Stimulated activated CD8-positive, alpha-beta memory T cell treated with anti-CD3 and anti-CD28 coated beads, Interleukin-15, amount 100 ng/mL, for 1 hour (primary cell): ENCODE results near the gene MAPT.
A peak's percentile ranks its signal among the peaks of the same experiment; 100 is the strongest.
"Not testable (repeated sequence)": the region's sequence is repeated elsewhere in the genome, so short reads cannot be mapped to it uniquely, and the experiment has no call there.

Source experiments
- DNase-seq: peaks from one replicate; pipeline ENCODE4 v3.0.0-alpha.2; 2020; ENCODE audit warnings: low read depth

MAPT gene

DNA sequence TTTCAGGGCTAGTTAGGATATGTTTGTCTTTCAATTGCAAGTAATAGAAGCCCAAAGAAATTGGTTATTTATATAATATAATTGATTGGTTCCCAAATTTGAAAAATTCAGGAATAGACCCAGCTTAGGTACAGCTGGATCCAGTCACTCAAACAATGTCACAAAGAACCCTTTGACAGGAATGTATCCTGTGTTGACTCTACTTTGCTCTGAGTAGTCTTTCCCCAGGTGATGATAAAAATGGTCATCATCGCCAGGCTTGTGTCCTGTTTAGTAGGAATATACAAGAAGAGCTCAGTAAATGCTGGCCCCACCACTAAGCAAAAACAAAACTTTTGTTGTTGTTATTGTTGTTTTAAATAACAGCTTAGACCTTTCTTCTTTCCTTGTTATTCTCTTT, 35.0 kb downstream of the MAPT start:
- no peak for DNase-seq

DNA sequence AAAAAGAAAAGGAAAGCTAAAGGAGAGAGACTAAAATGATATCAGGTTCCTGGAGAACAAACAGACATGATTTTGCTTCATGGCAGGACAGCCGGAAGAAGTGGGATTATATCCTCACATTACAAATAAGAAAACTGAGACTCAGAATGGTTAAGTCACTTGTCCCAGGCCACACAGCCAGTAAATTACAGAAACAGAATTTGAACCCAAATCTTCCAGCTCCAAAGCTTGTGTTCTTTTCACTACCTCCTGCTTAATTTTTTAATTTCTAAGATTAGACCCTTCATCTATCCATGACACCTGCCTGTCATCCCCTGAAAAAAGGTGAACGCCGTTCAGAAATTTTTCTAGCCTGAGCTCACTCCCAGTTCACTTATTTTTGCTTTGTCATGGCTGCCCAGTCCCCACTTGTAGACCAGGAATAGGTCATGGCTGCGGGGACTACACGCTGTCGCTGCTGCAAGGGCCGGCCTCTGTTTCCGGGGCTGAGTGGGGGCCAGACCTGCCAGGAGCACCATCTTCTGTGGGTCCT, 36.1 kb downstream of the MAPT start:
- DNase-seq = no peak

DNA sequence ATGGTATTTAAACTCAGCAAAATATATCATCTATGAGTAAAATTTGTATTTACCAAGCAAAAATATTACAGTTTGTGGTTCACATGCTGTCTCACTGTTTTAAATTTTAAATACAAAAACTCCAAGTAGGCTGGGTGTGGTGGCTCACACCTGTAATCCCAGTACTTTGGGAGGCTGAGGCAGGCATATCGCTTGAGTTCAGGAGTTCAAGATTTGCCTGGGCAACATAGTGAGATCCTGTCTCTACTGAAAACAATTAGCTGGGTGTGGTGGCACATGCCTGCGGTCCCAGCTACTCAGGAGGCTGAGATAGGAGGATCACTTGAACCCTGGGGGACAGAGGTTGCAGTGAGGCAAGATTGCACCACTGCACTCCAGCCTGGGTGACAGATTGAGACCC, 37.3 kb downstream of the MAPT start:
- DNase-seq = no peak

DNA sequence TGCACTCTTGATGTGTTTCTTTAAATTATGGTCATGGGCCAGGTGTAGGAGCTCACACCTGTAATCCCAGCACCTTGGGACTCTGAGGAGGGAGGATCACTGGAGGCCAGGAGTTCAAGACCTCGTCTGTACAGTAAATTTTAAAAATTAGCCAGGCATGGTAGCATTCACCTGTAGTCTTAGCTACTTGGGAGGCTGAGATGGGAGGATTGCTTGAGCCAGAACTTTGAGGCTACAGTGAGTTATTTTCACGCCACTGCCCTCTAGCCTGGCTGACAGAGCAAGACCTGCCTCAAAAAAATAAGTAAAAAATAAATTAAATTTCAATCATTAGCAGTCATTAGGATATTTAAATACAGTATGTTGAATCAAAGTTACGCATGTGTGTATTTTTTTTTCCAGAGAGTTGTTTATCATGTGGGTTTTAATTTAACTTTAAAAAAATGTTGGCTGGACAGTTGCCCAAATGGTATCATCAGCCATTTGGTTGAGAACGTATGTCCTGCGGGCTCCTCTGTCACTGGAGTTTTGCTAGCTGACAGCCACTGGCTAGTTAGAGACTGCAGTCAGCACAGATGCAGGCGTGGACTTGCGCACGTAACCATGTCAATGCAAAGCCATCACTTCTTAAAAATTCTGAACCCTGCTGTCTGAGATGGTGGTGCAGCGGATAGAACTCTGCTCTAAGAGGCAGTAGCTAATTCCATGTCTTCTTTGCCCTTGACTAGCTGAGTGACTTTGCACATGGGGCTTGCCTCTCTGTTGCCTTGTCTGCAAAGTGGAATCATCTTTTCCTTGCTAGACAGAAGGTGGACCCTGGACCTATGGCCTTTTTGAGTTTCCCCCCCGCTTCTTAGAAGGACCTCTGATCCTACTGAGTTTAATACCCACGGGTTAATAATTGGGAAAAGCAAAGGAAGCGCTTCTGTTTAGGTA, 40.0 kb downstream of the MAPT start:
- DNase-seq = no peak

DNA sequence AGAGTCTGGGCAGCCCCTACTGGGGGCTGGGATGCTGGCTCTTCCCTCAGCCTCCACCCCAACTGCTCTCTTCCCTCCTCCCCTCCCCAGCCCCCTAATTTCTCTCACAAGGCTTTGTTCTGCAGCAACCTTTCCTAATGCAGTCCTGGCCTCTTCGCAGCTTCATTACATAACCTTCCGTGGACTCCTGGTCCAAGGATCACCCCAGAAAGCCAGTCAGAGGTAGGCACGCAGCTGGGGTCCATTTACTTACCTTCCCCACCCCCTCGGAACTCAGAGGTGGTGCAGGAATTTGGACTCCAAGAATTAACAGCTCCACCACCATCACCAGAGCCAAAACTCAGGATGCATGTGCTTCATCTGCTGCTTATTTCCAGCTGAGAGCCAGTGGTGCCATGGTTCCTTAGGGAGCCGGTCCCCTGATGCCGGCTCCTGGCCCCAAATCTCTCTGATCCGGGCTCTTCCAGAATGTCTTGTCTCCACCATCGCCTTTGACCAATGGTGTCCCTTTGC, 40.9 kb downstream of the MAPT start:
- no peak for DNase-seq

DNA sequence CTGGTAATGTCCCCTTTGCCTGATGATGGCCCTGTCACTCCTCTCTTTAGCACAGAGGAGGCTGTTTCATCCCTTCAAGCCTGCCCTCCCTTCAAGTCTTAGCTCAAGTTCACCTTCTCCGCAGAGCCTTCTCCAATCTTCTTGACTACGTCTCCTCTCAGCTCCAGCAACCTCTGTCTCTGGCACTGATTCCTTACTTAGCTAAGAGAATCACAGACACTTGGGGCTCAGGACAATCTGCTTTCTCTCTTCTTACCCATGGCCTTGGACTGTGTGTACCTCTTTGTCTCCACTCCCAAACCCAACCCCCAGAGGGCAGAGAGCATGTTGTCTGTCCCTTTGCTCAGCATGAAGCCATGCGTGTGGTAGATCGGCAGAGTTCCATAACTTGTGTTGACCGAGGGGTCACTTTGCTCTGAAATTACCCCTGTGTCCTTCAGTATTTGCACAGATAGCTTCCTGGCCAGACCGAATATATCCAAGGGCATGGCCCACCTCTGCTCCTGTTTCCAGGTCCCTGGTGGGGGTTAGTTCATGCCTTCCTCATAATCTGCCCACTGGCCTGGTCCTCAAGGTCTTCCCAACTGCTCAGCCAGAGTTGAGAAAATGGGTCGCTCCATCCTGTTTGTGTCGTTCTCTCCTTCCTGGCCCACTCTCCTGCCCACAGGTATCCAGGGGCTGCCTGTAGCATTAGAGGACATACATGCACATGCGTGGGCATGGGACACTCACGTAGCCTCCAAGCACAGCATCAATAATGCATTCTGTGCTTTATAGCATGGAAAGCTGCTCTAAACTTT, 41.6 kb downstream of the MAPT start:
- no peak for DNase-seq

DNA sequence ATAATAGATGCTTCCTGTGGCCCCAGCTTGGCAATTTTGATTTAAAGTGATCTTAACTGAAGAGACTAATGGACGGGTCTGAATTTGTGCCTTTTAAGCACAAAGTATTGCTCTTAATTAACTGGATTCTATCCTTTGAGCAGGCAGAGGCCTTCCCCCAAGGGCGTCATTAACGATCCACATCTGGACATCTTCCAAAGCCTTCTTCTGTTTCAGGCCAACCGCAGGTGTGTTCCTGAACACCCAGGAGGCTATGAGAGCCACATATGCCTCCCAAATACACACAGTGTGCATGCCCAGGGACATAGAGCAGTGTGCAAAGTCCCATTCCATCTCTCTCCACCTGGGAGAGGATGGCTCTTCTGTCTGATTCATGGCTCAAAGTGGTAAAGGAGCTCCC, 42.3 kb downstream of the MAPT start:
- no peak for DNase-seq

DNA sequence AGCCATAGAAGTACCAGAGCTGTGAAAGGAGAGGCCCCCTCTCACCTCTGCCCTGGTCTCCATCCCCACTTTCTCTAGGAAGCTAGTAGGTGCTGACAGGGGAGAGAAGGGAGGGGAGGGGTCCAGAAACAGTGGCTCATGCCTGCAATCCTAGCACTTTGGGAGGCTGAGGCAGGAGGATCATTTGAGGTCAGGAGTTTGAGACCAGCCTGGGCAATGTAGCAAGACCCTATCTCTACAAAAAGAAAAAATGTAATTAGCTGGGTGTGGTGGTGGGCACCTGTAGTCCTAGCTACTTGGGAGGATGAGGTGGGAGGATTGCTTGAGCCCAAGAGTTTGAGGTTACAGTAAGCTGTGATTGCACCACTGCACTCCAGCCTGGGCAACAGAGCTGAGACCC, 42.8 kb downstream of the MAPT start:
- not testable (repeated sequence) for DNase-seq

DNA sequence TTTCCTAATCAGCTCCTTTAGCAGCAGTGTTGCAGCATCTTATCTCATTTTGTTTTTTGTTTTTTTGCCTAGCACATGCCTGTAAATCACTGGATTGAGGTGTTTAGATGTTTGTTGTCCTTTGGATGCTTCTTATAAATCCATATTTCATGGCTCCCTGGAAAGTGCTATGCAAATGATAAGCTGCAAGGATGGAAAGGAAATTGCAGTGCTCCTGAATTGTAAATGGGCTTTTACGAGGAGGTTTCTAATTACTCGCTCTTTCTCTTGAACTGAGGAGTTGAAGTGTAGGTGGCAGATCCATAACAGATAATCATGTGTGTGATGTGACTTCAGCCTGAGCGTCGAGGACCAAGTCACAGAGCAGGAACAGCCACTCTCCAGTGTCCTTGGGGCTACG, 45.0 kb downstream of the MAPT start:
- DNase-seq = no peak

DNA sequence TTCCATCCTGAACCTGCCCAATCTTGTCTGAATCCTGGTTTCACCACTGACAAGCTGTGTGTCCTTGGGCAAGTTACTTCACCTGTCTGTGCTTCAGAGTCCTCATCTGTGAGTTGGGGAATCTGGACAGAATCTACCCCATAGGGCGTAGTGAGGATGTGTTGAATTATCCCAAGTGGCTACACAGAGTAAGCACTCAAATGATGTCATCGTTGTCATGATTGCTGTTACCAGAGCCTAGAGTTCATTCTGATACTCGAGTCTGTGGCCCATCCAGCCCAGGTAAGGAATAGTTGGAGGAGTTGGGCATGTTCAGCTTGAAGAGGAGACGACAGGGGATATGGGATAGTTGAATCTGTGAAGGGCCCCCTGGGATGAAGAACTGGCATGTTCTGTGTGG, 45.9 kb downstream of the MAPT start:
- DNase-seq = no peak

DNA sequence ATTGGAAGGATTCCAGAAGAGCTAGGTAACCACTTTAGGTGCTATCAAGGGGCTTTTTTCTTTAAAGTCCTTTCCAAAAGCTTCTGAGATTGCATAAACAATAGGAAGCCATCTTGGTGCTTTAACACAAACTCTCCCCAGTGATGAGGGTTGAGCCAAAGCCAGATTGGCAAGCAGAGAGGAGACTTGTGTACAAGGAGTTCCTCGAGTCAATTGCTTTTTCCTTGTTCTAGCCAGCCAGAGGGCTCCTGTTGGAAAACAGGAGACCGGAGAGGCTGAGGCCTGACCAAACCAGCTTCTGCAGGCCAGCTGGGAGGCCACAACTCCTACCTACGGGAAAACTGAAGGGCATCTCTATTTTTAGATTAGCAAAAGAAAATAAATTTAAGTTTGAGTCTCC, 46.5 kb downstream of the MAPT start:
- DNase-seq = no peak

DNA sequence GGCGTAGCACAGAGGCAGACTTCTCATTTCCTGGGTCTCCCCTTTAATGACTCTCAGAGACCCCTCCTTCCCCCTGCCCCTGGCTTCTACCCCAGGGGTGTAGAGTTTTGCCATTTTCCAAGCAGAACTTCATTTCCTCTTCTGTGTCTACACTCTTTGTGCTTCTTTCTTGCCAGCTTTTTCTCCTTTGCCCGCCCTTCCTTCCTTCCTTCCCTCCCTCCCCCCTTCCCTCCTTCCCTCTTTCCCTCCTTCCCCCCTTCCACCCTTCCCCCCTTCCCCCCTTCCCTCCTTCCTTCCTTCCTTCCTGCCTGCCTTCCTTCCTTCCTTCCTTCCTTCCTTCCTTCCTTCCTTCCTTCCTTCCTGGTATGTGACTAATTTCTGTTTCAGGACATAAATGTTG, 47.0 kb downstream of the MAPT start:
- no peak for DNase-seq

DNA sequence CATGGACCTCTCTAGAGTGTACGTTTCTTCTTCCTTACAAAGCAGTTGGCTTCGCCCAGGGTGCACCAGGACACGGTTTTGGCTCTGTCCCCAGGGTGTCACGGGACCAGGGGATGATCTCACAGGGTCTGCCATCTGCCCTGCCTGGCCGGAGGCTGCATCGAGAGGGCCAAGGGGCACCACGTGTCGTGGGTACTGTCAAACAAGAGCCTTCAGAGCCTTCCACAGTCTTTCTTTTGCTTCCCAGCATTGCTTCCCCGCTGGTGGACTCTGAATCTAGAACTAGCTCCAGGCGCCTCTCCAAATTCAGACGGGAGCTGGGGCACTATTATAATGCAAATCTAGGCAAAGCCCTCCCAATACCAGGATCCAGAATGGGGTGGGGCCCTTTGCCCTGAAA, 47.9 kb downstream of the MAPT start:
- no peak for DNase-seq

DNA sequence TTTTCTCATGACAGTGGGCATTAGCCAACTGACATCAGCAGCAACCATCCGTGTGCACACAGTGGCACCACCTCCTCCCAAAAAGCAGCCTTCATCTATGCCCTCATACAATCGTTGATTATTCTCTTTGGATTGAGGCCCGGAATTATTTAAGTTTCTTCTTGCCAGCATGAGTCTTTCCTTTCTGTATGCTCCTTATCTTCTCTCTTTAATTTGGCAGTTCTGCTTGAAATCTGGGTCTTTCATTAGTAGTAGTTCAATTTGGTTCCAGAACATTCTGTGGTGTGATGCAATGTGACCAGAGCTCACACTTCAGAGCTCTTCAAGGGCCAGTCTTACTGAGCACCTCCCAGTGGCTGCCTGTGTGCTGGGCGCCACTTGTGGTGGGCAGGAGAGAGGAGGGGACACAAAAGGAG, 52.5 kb downstream of the MAPT start:
- DNase-seq = no peak

DNA sequence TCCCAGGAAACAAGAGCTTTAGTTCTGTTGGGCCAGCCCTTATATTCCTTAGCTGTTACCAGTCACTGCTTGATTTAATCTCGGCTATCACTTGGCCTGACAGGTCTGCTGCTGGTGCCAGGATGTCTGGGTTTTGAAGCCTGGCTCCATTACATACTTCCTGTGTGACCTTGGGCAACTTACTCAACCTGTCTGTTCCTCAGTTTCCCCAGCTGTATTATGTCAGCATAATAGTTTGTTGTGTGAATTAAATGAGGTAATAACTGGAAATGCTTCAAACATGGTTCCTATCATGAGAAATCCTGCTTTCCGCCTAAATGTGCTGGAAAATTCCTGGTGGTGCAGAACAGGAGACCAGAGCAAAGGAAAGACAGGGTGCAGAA, 54.1 kb downstream of the MAPT start:
- no peak for DNase-seq

DNA sequence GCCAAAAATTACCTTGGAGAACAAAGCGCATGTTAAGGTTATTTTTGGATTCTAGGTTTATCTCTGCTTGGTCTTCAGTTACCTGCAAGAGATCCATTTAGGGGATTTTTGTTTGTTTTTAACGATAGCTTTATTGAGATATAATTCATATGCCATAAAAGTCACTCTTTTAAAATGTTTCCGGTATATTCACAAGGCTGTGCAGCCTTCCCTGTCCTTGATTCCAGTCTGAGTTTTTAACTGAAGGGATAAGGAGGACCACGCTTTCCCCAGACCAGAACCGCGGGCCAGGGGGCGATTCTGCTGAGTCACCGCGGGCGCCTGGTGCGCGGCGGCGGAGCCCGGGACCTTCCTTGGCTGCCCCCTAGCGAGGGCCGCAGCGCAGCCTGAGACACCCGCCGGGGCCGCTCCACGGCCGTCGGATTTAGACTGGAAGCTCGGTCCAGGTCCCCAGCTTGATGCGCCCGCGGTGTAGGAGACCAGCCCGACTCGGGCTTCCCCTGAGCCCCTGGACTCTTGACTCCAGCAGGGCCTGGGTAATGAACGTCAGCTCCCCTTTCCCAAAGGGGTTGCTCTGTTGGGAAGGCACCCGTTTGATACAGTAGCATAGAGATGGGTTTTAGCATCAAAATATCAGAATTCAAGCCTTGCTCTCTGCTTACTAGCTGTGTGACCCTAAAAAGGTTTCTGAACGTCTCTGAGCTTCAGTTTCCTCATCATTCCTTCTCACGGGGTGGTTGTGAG, 54.7 kb downstream of the MAPT start:
- peak; percentile 20 for DNase-seq

DNA sequence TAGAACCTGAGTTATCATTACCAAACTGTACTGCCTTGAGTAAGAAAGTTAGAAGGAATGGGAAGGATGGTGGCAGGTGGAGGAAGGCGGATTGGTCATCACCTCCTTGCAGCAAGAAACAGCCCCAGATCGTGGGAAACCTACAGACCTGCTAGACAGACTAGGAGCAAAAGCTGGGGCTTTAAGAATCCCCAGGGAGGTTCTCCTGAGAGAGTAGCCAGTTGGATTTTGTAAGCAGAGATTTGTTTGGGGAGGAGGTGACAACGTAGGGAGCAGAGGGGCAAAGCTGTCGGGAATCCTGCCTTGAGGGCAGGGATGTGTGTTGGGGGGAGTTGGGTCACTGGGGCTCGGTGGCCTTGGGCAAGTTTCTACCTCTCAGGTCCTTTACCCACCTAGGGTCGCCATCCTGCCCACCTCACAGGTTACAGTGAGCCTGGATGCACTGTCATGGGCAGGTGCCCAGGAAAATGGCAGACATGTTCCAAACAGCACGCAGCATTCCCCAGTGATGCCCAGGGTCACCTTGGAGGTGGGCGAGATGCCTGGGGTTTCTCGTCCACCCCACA, 55.5 kb downstream of the MAPT start:
- no peak for DNase-seq

DNA sequence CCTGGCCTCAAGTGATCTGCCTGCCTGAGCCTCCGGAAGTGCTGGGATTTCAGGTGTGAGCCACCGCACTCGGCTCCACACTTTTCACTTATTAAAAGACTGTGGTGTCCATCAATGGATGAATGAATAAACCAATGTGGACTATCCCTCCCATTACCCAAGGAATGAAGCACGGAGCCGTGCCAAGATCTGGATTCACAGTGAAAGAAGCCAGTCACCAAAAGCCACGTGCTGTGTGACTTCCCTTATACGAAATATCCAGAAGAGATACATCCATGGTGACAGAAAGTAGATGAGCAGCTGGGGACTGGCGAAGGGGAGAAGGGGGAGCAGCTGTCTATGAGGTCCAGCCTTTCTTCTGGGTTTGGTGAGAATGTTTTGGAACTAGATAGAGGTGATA, 56.5 kb downstream of the MAPT start:
- DNase-seq = no peak

DNA sequence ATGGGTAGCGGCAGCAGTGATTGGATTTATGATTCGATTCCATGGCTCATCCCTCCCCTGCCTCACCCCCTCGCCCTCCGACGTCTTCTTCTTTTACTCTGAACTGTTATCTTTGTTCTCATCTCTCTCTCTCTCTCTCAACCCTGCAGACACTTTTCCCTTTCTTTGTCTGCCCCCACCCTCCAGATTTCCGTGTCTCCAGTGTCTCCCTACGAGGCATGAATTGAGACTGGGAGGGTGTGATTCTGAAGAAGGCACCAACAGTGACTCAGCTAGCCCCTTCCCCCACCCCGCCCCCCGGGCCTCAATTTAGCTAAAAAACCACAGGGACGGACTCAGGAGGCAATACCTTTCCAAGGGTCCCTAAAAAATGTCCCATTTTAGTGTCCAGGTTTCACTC, 57.0 kb downstream of the MAPT start:
- DNase-seq = no peak

DNA sequence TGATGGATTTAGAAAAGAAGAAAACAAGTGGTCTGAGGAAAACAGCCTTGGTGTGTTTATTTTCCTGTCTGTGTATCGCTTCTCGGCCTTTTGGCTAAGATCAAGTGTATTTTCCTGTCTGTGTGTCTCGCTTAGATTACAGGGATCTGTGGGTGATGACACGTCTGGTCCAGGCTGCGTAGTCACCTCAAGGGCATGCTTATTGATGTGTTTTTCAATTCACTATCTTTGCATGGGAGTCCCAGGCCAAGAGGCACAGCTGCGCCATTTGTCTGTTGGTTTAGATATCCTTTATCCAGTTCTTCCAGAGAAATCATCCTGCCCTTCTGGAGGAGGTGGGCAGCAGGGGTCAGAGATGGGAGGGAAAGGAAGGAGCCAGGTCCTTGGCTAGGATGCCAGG, 57.6 kb downstream of the MAPT start:
- DNase-seq = no peak

DNA sequence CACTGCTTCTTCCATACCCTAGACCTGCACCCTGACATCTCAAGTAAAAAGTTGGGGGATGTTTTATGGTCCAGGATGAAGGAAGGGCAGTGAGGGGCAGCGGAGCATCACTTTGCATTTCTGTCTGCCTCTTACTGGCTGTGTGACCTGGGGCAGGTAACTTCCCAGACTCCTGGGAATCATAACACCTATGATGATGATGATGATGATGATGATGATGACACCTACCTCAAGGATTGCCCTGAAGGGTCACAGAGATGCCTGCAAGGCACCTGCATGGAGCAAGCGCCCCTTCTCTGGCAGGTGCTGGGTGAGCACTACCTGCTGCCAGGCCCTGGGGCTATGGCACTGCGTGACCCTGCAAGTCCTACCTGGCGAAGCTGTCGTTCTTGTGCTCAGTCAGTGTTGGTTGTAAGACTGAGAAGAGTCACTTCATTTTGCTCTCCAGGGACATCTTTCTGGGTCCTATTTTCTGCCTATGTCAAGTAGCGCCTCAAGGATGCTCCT, 58.5 kb downstream of the MAPT start:
- no peak for DNase-seq

DNA sequence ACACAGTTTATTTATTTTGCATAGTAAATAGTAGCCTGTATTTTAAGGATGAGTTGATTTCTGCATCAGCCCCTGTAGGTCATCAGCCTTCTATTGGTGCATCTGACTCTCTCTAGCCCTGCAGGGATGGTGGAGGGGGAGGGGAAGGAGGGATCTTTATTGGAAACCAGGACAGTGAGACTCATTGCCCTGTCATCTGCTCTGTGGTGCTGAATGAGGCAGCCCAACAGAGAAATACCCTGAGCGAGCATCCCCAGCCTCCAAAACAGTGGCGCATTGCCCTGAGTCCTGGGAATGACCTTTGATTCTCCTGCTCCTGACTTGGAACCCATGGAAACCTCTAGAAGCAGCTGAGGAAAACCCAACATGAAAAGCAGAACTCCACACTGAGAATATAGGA, 59.2 kb downstream of the MAPT start:
- DNase-seq = no peak
